DOHH2 (cell line): ENCODE measurements around the gene CYB5B.

Source experiments
- H3F3A ChIP-seq: fragments of 200-600 bp; sonication (generic), shearing (Covaris generic); 2 replicates; pipeline ENCODE4 v1.6.0; 2016; ENCODE audit warnings: antibody characterized with exemption, mild to moderate bottlenecking; ENCODE audit not compliant: control insufficient read depth, insufficient read depth
- H3K27ac ChIP-seq: fragments of 200-600 bp; sonication (generic); 2 replicates; pipeline ENCODE4 v1.5.1; 2014; ENCODE audit warnings: low read depth, mild to moderate bottlenecking, low read length, moderate library complexity
- H3K27me3 ChIP-seq: fragments of 200-600 bp; sonication (generic); 2 replicates; pipeline ENCODE4 v1.6.1; 2014; ENCODE audit warnings: mild to moderate bottlenecking, low read length, mixed read lengths; ENCODE audit not compliant: control insufficient read depth
- H3K36me3 ChIP-seq: fragments of 200-600 bp; sonication (generic); 2 replicates; pipeline ENCODE4 v1.6.1; 2014; ENCODE audit warnings: mild to moderate bottlenecking, low read length, moderate library complexity, mixed read lengths; ENCODE audit not compliant: control insufficient read depth
- H3K4me1 ChIP-seq: fragments of 200-600 bp; sonication (generic); 2 replicates; pipeline ENCODE4 v1.6.1; 2014; ENCODE audit warnings: mild to moderate bottlenecking, low read length, mixed read lengths; ENCODE audit not compliant: control insufficient read depth
- H3K4me2 ChIP-seq: fragments of 200-600 bp; sonication (generic); 2 replicates; pipeline ENCODE4 v1.6.0; 2014; ENCODE audit warnings: mild to moderate bottlenecking, low read length, moderate library complexity
- H3K4me3 ChIP-seq: fragments of 200-600 bp; sonication (generic); 2 replicates; pipeline ENCODE4 v1.5.1; 2014; ENCODE audit warnings: mild to moderate bottlenecking, low read length, mixed read lengths
- H3K79me2 ChIP-seq: fragments of 200-600 bp; sonication (generic); 2 replicates; pipeline ENCODE4 v1.6.1; 2014; ENCODE audit warnings: mild to moderate bottlenecking, low read length, mixed read lengths; ENCODE audit not compliant: control insufficient read depth
- H3K9me2 ChIP-seq: fragments of 200-600 bp; sonication (generic); replicated peaks from 2 replicates; pipeline ENCODE4 v1.6.1; 2014; ENCODE audit warnings: mild to moderate bottlenecking, low read length, mixed read lengths; ENCODE audit not compliant: control insufficient read depth
- H3K9me3 ChIP-seq: fragments of 200-600 bp; sonication (generic); 2 replicates; pipeline ENCODE4 v1.6.1; 2014; ENCODE audit warnings: antibody characterized with exemption, low read length, mixed read lengths; ENCODE audit not compliant: control insufficient read depth, insufficient read depth
- H4K20me1 ChIP-seq: fragments of 200-600 bp; sonication (generic); 2 replicates; pipeline ENCODE4 v1.6.0; 2014; ENCODE audit warnings: low read depth, mild to moderate bottlenecking, antibody characterized with exemption, low read length, moderate library complexity; ENCODE audit not compliant: control insufficient read depth, insufficient read depth
- CTCF ChIP-seq: fragments of 200-600 bp; sonication (generic); IDR thresholded peaks from one replicate; pipeline ENCODE4 v1.5.1; 2014; ENCODE audit warnings: antibody characterized with exemption, mild to moderate bottlenecking, low read depth, low read length; ENCODE audit not compliant: poor library complexity, severe bottlenecking
- EZH2phosphoT487 ChIP-seq: fragments of 200-600 bp; sonication (generic); IDR thresholded peaks from 2 replicates; pipeline ENCODE4 v1.6.1; 2017; ENCODE audit warnings: borderline replicate concordance, mild to moderate bottlenecking, antibody characterized with exemption, low read length, moderate library complexity, mixed read lengths

Gene CYB5B

DNA sequence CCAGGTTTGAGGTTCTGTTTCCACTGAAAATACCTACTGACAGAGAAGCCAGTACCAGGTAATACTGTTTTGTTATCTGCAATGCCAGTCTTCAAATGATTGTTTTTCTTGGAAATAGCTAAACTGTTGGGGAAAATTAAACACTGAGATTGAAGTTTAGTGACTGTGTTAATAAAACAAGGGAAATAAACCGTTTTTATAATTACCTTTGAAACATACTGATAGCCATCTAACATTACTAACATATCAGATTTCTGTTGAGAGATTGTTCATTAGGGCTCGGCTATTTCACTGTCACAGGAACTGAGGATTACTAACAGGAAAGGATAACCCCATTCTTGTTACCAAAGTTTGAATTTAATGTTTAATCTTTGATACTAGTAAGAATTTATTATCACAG is 42.1 kb downstream of the CYB5B start:
- Histone ChIP-seq H3K79me2 (no peaks in the 10 kb centered on the region), H4K20me1 (no peaks in the 10 kb centered on the region), H3K4me2 (no peak overlapping the region), H3K27me3 (no peaks in the 10 kb centered on the region), H3K27ac (no peak overlapping the region), H3K4me3 (no peak overlapping the region), H3K36me3 (peaks cover 29% of the 10 kb centered on the region), H3F3A (no peaks in the 10 kb centered on the region; the same call in 1 of the 2 replicates), H3K9me2 (no peaks in the 10 kb centered on the region), H3K9me3 (no peaks in the 10 kb centered on the region), H3K4me1 (peaks cover 17% of the 10 kb centered on the region)
- TF ChIP-seq CTCF, result no peak
- no peak for TF ChIP-seq EZH2phosphoT487

DNA sequence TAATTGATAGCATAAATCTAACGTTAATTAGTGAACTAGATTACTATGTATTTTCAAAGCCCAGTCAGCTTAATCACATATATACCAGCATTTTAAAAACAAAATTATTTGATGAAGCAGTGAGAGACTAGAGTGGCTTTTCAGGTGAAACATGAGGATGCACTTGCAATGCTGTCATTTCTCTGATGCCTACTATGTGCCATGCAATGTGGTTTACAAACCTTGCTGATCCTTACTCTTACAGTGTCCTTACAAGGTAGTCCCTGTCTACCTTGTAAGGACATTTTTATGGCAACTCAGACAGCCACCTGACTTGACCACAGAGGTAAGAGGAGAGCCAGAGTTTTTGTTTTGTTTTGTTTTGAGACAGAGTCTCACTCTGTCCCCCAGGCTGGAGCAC is 42.7 kb downstream of the CYB5B start:
- TF ChIP-seq EZH2phosphoT487 (no peak), CTCF (no peak)
- peaks cover 17% of the 10 kb centered on the region for H3K4me1 ChIP-seq
- no peaks in the 10 kb centered on the region for H3K9me3 ChIP-seq
- no peak overlapping the region for H3K4me3 ChIP-seq
- H3K27me3 ChIP-seq, result no peaks in the 10 kb centered on the region
- no peaks in the 10 kb centered on the region for H3K9me2 ChIP-seq
- peaks cover 23% of the 10 kb centered on the region for H3K36me3 ChIP-seq
- no peaks in the 10 kb centered on the region; the same call in 1 of the 2 replicates for H3F3A ChIP-seq
- no peaks in the 10 kb centered on the region for H4K20me1 ChIP-seq
- H3K4me2 ChIP-seq, result no peak overlapping the region
- no peak overlapping the region for H3K27ac ChIP-seq
- H3K79me2 ChIP-seq, result no peaks in the 10 kb centered on the region

DNA sequence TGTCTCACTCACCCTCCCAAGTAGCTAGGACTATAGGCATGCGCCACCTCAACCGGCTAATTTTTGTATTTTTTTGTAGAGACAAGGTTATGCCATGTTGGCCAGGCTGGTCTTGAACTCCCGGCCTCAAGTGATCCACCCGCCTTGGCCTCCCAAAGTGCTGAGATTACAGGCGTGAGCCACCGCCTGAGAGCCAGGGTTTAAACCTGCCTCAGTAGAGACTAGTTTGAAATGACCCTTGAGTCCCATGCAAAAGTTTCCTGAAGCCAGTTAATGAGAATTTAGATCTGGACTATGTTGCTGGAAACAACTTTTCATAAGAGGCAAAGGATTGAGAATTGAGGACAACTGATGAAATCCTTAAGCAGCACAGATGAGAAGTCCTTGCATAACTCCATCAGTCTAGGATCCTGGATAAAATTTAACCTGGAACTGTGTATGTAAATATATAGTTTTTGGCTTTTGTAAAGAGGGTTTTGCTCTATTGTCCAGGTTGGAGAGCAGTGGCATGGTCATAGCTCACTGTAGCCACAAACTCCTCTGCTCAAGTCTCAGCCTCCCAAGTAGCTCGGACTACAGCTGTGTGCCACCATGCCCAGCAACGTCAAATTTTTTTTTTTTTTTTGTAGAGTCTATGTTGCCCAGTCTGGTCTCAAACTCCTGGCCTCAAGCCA is 43.2 kb downstream of the CYB5B start:
- Histone ChIP-seq H3K4me2 (no peak overlapping the region), H3K9me2 (no peaks in the 10 kb centered on the region), H3F3A (no peaks in the 10 kb centered on the region; the same call in 1 of the 2 replicates), H3K27me3 (no peaks in the 10 kb centered on the region), H3K4me3 (no peak overlapping the region), H3K79me2 (no peaks in the 10 kb centered on the region), H3K27ac (no peak overlapping the region), H3K9me3 (no peaks in the 10 kb centered on the region), H3K36me3 (peaks cover 18% of the 10 kb centered on the region), H3K4me1 (peaks cover 17% of the 10 kb centered on the region), H4K20me1 (no peaks in the 10 kb centered on the region)
- TF ChIP-seq CTCF, result no peak
- TF ChIP-seq EZH2phosphoT487, result no peak
